ENCODE data around the gene ITGB7. TPM values are rescaled to one million over a fixed set of nuclear protein-coding genes. Genes with fewer than 3 reads are reported as not detected.

Gene ITGB7
- total and polyA plus RNA-seq, 10 of the 15 experiments (the other 5 are each of a cell fraction or from before 2014, with no cell fraction given), result 54.5 to 487 (median 252) TPM

- WGBS (ENCODE audit: insufficient coverage, insufficient replicate concordance, low lambda C conversion rate, missing lambda C conversion rate), result 91% methylated on average over 5 of the region's 5 CpGs
- no TSS peak for BruUV-seq (replicated peaks)
- no peak for DNase-seq (ENCODE audit: low read depth, low spot score)
- Histone ChIP-seq H3K9ac (ENCODE audit: control insufficient read depth, insufficient read depth, low read length) (no peak overlapping the region), H3K4me3 (no peak overlapping the region), H3K27me3 (replicated peaks in 1 of 2; ENCODE audit: control insufficient read depth in 2 of 2, insufficient read depth in 2 of 2, low read length in 1 of 2) (no peaks in the 10 kb centered on the region), H3K9me3 (replicated peaks; ENCODE audit: control insufficient read depth, insufficient read depth, low read length) (no peaks in the 10 kb centered on the region), H3K4me2 (ENCODE audit: control insufficient read depth, insufficient read depth) (no peak overlapping the region), H3K27ac (ENCODE audit: control insufficient read depth, insufficient read depth) (no peak overlapping the region), H2AFZ (ENCODE audit: control insufficient read depth, low read depth, low read length) (no peak overlapping the region), H3K79me2 (ENCODE audit: control insufficient read depth, insufficient read depth, low read length) (no peaks in the 10 kb centered on the region; the same call in 1 of the 2 replicates), H4K20me1 (ENCODE audit: control insufficient read depth, insufficient read depth) (no peaks in the 10 kb centered on the region), H3K4me1 (ENCODE audit: control insufficient read depth, insufficient read depth, low read length) (peaks cover 21% of the 10 kb centered on the region), H3K36me3 (ENCODE audit: control insufficient read depth in 2 of 2, insufficient read depth in 2 of 2, low read length in 1 of 2) (peaks cover 6 to 26% of the 10 kb centered on the region in 2 experiments)
- ChIA-PET POLR2A (interaction anchor here (0.7 to 1.2 kb wide), 6 partner anchors 37 to 111 kb away, joined by 3 to 4 read pairs (median 3); no protein-coding TSS in a partner anchor), SMC1A (ENCODE audit: uncharacterized antibody, unreplicated experiment) (interaction anchor here (1.0 to 16.4 kb wide), 26 partner anchors 10 to 287 kb away, joined by 3 to 155 read pairs (median 6); partner anchors contain the start of genes AAAS, ESPL1, PFDN5 and TARBP2), RAD21 (ENCODE audit: unreplicated experiment) (interaction anchor here (0.7 to 11.1 kb wide), 18 partner anchors 27 to 294 kb away, joined by 3 to 146 read pairs (median 7); partner anchors contain the start of genes AAAS, CSAD, ESPL1 and NPFF), CTCF (interaction anchor here (0.6 to 15.7 kb wide), 29 partner anchors 9 to 164 kb away, joined by 3 to 315 read pairs (median 7); partner anchors contain the start of genes AAAS, CSAD, ESPL1 and MYG1)
- TF ChIP-seq E4F1 (IDR thresholded peaks at IDR 0.05; ENCODE audit: borderline replicate concordance, partially characterized antibody) (no peak), BHLHE40 (IDR thresholded peaks at IDR 0.05; ENCODE audit: borderline replicate concordance in 1 of 2, low read depth in 2 of 2, low read length in 1 of 2) (no peak), CEBPB (IDR thresholded peaks at IDR 0.05; ENCODE audit: borderline replicate concordance in 1 of 2, low read depth in 2 of 2, low read length in 2 of 2) (no peak), FOXM1 (IDR thresholded peaks at IDR 0.05; ENCODE audit: low read depth, low read length) (no peak), BMI1 (IDR thresholded peaks at IDR 0.05; ENCODE audit: borderline replicate concordance) (no peak), CBX5 (IDR thresholded peaks at IDR 0.05; ENCODE audit: low read depth) (no peak), MXI1 (IDR thresholded peaks at IDR 0.05; ENCODE audit: low read depth, low read length) (no peak), NBN (IDR thresholded peaks at IDR 0.05) (no peak), SUPT20H (IDR thresholded peaks at IDR 0.05; ENCODE audit: borderline replicate concordance, control insufficient read depth, low read depth, low read length) (no peak), MTA2 (IDR thresholded peaks at IDR 0.05; ENCODE audit: low read depth) (no peak), MYC (IDR thresholded peaks at IDR 0.05; ENCODE audit: insufficient read depth, insufficient read length, insufficient replicate concordance, low read length, severe bottlenecking) (no peak), SREBF1 (IDR thresholded peaks at IDR 0.05; ENCODE audit: low read length) (no peak), RUNX3 (IDR thresholded peaks at IDR 0.05; ENCODE audit: low read length) (no peak), JUND (IDR thresholded peaks at IDR 0.05; ENCODE audit: low read depth, low read length) (no peak), ZNF24 (IDR thresholded peaks at IDR 0.05) (no peak), POLR2A (IDR thresholded peaks at IDR 0.05; ENCODE audit: low read depth, low read length) (no peak), YY1 (IDR thresholded peaks at IDR 0.05; ENCODE audit: low read depth, low read length) (no peak), CREM (IDR thresholded peaks at IDR 0.05; ENCODE audit: low read depth) (no peak)
- TF ChIP-seq, protein P1, sequence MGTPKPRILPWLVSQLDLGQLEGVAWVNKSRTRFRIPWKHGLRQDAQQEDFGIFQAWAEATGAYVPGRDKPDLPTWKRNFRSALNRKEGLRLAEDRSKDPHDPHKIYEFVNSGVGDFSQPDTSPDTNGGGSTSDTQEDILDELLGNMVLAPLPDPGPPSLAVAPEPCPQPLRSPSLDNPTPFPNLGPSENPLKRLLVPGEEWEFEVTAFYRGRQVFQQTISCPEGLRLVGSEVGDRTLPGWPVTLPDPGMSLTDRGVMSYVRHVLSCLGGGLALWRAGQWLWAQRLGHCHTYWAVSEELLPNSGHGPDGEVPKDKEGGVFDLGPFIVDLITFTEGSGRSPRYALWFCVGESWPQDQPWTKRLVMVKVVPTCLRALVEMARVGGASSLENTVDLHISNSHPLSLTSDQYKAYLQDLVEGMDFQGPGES (IDR thresholded peaks at IDR 0.05), result no peak
- ATAC-seq, result no peak
- in situ Hi-C loops (cut with MboI) (loop anchor here (5.0 kb wide), 1 partner anchor 73 kb away; no protein-coding TSS in a partner anchor), intact Hi-C loops (cut with micrococcal nuclease; ENCODE audit: unreplicated experiment) (loop anchor here (5.0 kb wide), 1 partner anchor 293 kb away; the partner anchor contains the start of gene NPFF)
- no peak for FAIRE-seq
Observed at GRCh38 chr12:53214221-53214620, 7.2 kb upstream of the ITGB7 start.

Measured in GM12878 (cell line).